SK-N-SH (cell line): Measurements from ENCODE around the gene TMEM92. TPM values are rescaled to one million over a fixed set of nuclear protein-coding genes. Genes with fewer than 3 reads are reported as not detected.

Experiments used
- CTCF ChIA-PET: fragments of 300-600, 350-600 bp; formaldehyde crosslinking; extraction: SDS; loops from one replicate; lab custom pipeline; 2021; lab: Yijun Ruan, JAX
- POLR2A ChIA-PET: fragments of 350-600 bp; sonication (Branson Sonifier 250); formaldehyde crosslinking; extraction: SDS; loops from one replicate; lab custom pipeline; 2020; ENCODE audit warnings: antibody characterized with exemption, inconsistent platforms; lab: Yijun Ruan, JAX
- DNase-seq: peaks from one replicate; pipeline ENCODE4 v3.0.0; 2012
- H2AFZ ChIP-seq: fragments of 200-600 bp; sonication (generic); 2 replicates; pipeline ENCODE4 v1.8.1; 2016; ENCODE audit warnings: antibody characterized with exemption, mild to moderate bottlenecking, low read depth
- H3F3A ChIP-seq: fragments of 200-600 bp; sonication (generic); replicated peaks from 2 replicates; pipeline ENCODE3; 2016; ENCODE audit warnings: antibody characterized with exemption, mild to moderate bottlenecking; ENCODE audit not compliant: insufficient read depth
- H3K27ac ChIP-seq, 2 experiments: fragments of 200-500 bp in 1 of 2; fragments of 200-600 bp in 1 of 2; sonication (Bioruptor generic) in 1 of 2; sonication (generic), shearing (Covaris generic) in 1 of 2; 2 replicates each; pipeline versions ENCODE4 v1.5.1 to v1.6.1; 2014 to 2016; ENCODE audit warnings: low read depth in 2 of 2, inconsistent platforms in 1 of 2, low read length in 1 of 2, mild to moderate bottlenecking in 1 of 2, mixed read lengths in 1 of 2
- H3K27me3 ChIP-seq: fragments of 200-600 bp; sonication (generic), shearing (Covaris generic); 2 replicates; pipeline ENCODE4 v1.6.1; 2016; ENCODE audit warnings: mixed run types; ENCODE audit not compliant: insufficient read depth
- H3K36me3 ChIP-seq, 2 experiments: fragments of 200-500 bp in 1 of 2; fragments of 200-600 bp in 1 of 2; sonication (Bioruptor generic) in 1 of 2; sonication (generic) in 1 of 2; replicated peaks in 1 of 2; 2 replicates each; pipeline versions ENCODE3 to v1.5.1; 2014 to 2016; ENCODE audit warnings: low read length in 1 of 2, mild to moderate bottlenecking in 1 of 2; ENCODE audit not compliant: insufficient read depth in 2 of 2, control insufficient read depth in 1 of 2
- H3K4me1 ChIP-seq, 2 experiments: fragments of 200-500 bp in 1 of 2; fragments of 200-600 bp in 1 of 2; sonication (Bioruptor generic) in 1 of 2; sonication (generic), shearing (Covaris generic) in 1 of 2; 2 replicates each; pipeline versions ENCODE4 v1.5.1 to v1.6.1; 2014 to 2016; ENCODE audit warnings: low read depth in 1 of 2, low read length in 1 of 2, mixed run types in 1 of 2; ENCODE audit not compliant: insufficient read depth in 2 of 2, control insufficient read depth in 1 of 2
- H3K4me2 ChIP-seq: fragments of 200-600 bp; sonication (generic), shearing (Covaris generic); 2 replicates; pipeline ENCODE4 v1.6.1; 2017; ENCODE audit warnings: mixed run types
- H3K4me3 ChIP-seq, 2 experiments: fragments of 200-500 bp in 1 of 2; fragments of 200-600 bp in 1 of 2; sonication (Bioruptor generic) in 1 of 2; sonication (generic), shearing (Covaris generic) in 1 of 2; 2 replicates each; pipeline versions ENCODE4 v1.5.1 to v1.8.1; 2014 to 2016; ENCODE audit warnings: low read depth in 2 of 2, inconsistent platforms in 1 of 2, low read length in 1 of 2, mild to moderate bottlenecking in 1 of 2, mixed read lengths in 1 of 2, moderate library complexity in 1 of 2
- H3K79me2 ChIP-seq: fragments of 200-600 bp; sonication (generic); 2 replicates; pipeline ENCODE4 v1.8.1; 2017; ENCODE audit warnings: mild to moderate bottlenecking; ENCODE audit not compliant: insufficient read depth
- H3K9ac ChIP-seq: fragments of 200-600 bp; sonication (generic); 2 replicates; pipeline ENCODE4 v1.6.1; 2017; ENCODE audit warnings: mixed run types
- H3K9me2 ChIP-seq: fragments of 200-600 bp; sonication (generic); 2 replicates; pipeline ENCODE4 v1.6.1; 2017; ENCODE audit warnings: mixed run types
- H3K9me3 ChIP-seq: fragments of 200-600 bp; sonication (generic); 2 replicates; pipeline ENCODE4 v1.6.1; 2017; ENCODE audit warnings: mixed run types, mild to moderate bottlenecking, moderate library complexity
- H4K20me1 ChIP-seq: fragments of 200-600 bp; sonication (generic); 2 replicates; pipeline ENCODE4 v1.6.1; 2017; ENCODE audit warnings: mild to moderate bottlenecking, mixed run types; ENCODE audit not compliant: insufficient read depth
- EZH2phosphoT487 ChIP-seq: fragments of 200-600 bp; sonication (generic); IDR thresholded peaks from 2 replicates; pipeline ENCODE4 v1.6.1; 2017; ENCODE audit warnings: low read depth, mixed run types, mild to moderate bottlenecking, antibody characterized with exemption, moderate library complexity, borderline replicate concordance
- FOXJ3 ChIP-seq: sonication (generic); formaldehyde crosslinking; IDR thresholded peaks from 2 replicates; pipeline ENCODE4 v1.5.1; 2020; ENCODE audit warnings: mild to moderate bottlenecking, missing genetic modification reagents
- FOXM1 ChIP-seq: IDR thresholded peaks from 2 replicates; pipeline ENCODE4 v1.4.0; 2012; ENCODE audit warnings: low read depth, mild to moderate bottlenecking
- GATA2 ChIP-seq: sonication (generic); formaldehyde crosslinking; IDR thresholded peaks from 2 replicates; pipeline ENCODE4 v1.5.0; 2020; ENCODE audit warnings: mild to moderate bottlenecking, missing genetic modification reagents
- MXI1 ChIP-seq: IDR thresholded peaks from 2 replicates; pipeline ENCODE4 v1.6.1; 2012; ENCODE audit warnings: mild to moderate bottlenecking, low read depth, low read length, improper control_type of control experiment
- NFIC ChIP-seq: IDR thresholded peaks from 2 replicates; pipeline ENCODE4 v1.4.0; 2012; ENCODE audit warnings: borderline replicate concordance
- NRF1 ChIP-seq: IDR thresholded peaks from 2 replicates; pipeline ENCODE4 v1.6.1; 2012; ENCODE audit warnings: low read depth, mild to moderate bottlenecking, low read length
- POLR2AphosphoS5 ChIP-seq: IDR thresholded peaks from 2 replicates; pipeline ENCODE4 v1.6.1; 2012; ENCODE audit warnings: low read depth, low read length
- RXRA ChIP-seq: IDR thresholded peaks from 2 replicates; pipeline ENCODE4 v1.4.0; 2012; ENCODE audit warnings: low read depth, mild to moderate bottlenecking, borderline replicate concordance
- SIN3A ChIP-seq: IDR thresholded peaks from 2 replicates; pipeline ENCODE4 v1.6.1; 2012; ENCODE audit warnings: low read depth, mild to moderate bottlenecking, low read length, moderate library complexity, borderline replicate concordance
- SMC3 ChIP-seq: IDR thresholded peaks from 2 replicates; pipeline ENCODE4 v1.6.1; 2012; ENCODE audit warnings: low read depth, low read length, improper control_type of control experiment
- TAF1 ChIP-seq: IDR thresholded peaks from 2 replicates; pipeline ENCODE4 v1.6.1; 2012; ENCODE audit warnings: low read depth, mild to moderate bottlenecking, low read length, moderate library complexity, borderline replicate concordance
- TCF12 ChIP-seq: IDR thresholded peaks from 2 replicates; pipeline ENCODE4 v1.4.0; 2012
- WGBS: methylation state at CpG from one replicate; pipeline ENCODE4 v1.1.6; 2017; ENCODE audit warnings: low lambda C conversion rate; 5-methylcytosine and 5-hydroxymethylcytosine counted together
- polyA plus RNA-seq, 3 experiments: library from polyadenylated mRNA; depleted of rRNA; stranded (reverse); fragments of >200 nt; gene quantifications; 2 replicates each; pipeline ENCODE4 v1.2.3, GENCODE V29; 2012
- TF ChIP-seq, protein P1 (sequence below): fragments of 150-350 bp; IDR thresholded peaks from 2 replicates; pipeline ENCODE4 v1.6.1; 2017; ENCODE audit warnings: antibody characterized with exemption, low read length, low read depth, borderline replicate concordance
- TF ChIP-seq, protein P2 (sequence below): IDR thresholded peaks from 2 replicates; pipeline ENCODE4 v1.4.0; 2012; ENCODE audit warnings: low read depth
- TF ChIP-seq, protein P3 (sequence below): IDR thresholded peaks from 2 replicates; pipeline ENCODE4 v1.4.0; 2012; ENCODE audit warnings: low read depth, borderline replicate concordance

Gene TMEM92
- polyA plus RNA-seq, 1 of the 3 experiments (the other 2 are of a cell fraction) = 0.46 TPM

DNA sequence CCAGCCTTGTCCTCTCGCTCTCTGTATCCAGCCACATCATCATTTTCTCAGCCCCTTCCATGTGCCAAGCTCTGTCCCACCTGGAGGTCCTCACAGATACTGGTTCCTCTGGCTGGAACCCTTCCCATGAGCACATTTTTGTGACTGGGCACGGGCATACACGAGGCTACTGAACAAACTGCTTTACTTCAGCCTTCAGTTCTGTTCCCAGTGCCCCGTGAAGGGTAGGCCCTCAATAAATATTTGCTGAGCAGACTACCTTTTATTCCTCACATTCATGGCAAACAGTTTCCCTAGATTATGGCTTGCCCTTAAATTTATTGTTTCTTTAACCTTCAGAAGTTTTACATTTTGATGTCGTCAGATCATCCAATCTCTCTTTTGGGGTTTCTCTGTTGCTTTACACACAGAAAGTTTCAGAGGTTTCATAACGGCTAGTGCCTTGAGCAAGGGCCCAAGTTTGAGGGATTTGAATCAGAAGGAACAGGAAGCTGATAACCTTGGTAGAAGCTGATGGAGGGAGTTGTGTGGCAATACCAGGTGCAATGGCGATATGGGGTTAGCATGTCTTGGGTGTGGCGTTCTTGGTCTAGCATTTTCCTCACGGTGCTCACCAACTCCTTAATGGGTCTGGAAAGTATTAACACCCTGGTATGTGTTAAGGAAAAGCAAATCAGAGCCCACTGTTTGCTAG lies 27.8 kb downstream of the TMEM92 start:
- no peak for DNase-seq
- Histone ChIP-seq H3K36me3 (no peaks in the 10 kb centered on the region), H4K20me1 (no peaks in the 10 kb centered on the region), H3K9ac (no peak overlapping the region), H3K27me3 (no peaks in the 10 kb centered on the region), H3K27ac (no peak overlapping the region), H2AFZ (no peak overlapping the region), H3K4me2 (no peak overlapping the region), H3K4me3 (no peak overlapping the region), H3K9me2 (no peaks in the 10 kb centered on the region), H3K4me1 (no peaks in the 10 kb centered on the region), H3F3A (no peaks in the 10 kb centered on the region), H3K79me2 (no peaks in the 10 kb centered on the region), H3K9me3 (no peaks in the 10 kb centered on the region)
- 72% methylated on average over 9 of the region's 9 CpGs for WGBS
- POLR2A ChIA-PET = no interaction called here
- CTCF ChIA-PET = interaction anchor here (1.1 to 53.3 kb wide), 4 partner anchors 27 to 208 kb away, joined by 4 to 2150 read pairs (median 196); partner anchors contain the start of genes COL1A1, SGCA and TMEM92
- TF ChIP-seq TAF1 (no peak), FOXM1 (no peak), GATA2 (CRISPR knock-in tag) (no peak), POLR2AphosphoS5 (no peak), SMC3 (no peak), FOXJ3 (no peak), MXI1 (no peak), EZH2phosphoT487 (no peak), TCF12 (no peak), NRF1 (no peak), SIN3A (no peak)
- TF ChIP-seq, protein P1, sequence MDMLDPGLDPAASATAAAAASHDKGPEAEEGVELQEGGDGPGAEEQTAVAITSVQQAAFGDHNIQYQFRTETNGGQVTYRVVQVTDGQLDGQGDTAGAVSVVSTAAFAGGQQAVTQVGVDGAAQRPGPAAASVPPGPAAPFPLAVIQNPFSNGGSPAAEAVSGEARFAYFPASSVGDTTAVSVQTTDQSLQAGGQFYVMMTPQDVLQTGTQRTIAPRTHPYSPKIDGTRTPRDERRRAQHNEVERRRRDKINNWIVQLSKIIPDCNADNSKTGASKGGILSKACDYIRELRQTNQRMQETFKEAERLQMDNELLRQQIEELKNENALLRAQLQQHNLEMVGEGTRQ = no peak

DNA sequence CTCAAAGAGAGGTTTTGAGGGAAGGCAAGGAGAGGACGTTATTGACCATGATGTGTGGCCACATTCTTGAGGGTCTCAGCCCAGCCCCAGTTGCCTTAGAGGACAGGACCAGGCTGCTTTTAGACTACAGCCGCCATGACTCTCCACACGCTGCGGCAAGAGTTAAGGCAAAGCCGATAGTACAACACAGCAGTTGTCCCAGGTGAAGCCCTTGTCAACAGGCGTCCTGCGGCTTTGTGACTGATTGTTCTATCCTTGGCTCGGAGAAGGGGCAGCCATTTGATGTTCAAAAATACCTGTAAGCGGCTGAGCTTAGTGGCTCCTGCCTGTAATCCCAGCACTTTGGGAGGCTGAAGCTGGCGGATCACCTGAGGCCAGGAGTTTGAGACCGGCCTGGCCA lies 28.8 kb downstream of the TMEM92 start:
- POLR2A ChIA-PET = no interaction called here
- Histone ChIP-seq H3K27me3 (no peaks in the 10 kb centered on the region), H2AFZ (no peak overlapping the region), H3K36me3 (no peaks in the 10 kb centered on the region), H3K4me2 (no peak overlapping the region), H3K27ac (no peak overlapping the region), H3K9ac (no peak overlapping the region)
- TF ChIP-seq, protein P1 = no peak
- TF ChIP-seq, protein P2, sequence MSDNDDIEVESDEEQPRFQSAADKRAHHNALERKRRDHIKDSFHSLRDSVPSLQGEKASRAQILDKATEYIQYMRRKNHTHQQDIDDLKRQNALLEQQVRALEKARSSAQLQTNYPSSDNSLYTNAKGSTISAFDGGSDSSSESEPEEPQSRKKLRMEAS = no peak
- TF ChIP-seq, protein P3, sequence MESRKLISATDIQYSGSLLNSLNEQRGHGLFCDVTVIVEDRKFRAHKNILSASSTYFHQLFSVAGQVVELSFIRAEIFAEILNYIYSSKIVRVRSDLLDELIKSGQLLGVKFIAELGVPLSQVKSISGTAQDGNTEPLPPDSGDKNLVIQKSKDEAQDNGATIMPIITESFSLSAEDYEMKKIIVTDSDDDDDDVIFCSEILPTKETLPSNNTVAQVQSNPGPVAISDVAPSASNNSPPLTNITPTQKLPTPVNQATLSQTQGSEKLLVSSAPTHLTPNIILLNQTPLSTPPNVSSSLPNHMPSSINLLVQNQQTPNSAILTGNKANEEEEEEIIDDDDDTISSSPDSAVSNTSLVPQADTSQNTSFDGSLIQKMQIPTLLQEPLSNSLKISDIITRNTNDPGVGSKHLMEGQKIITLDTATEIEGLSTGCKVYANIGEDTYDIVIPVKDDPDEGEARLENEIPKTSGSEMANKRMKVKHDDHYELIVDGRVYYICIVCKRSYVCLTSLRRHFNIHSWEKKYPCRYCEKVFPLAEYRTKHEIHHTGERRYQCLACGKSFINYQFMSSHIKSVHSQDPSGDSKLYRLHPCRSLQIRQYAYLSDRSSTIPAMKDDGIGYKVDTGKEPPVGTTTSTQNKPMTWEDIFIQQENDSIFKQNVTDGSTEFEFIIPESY = no peak
- TF ChIP-seq POLR2AphosphoS5 (no peak), NFIC (no peak), RXRA (no peak)
- TF ChIP-seq, all 33 proteins: peak for 0
- H3K4me3 ChIP-seq = no peak overlapping the region
- H4K20me1 ChIP-seq = no peaks in the 10 kb centered on the region
- DNase-seq = no peak
- WGBS = 86% methylated on average over 10 of the region's 11 CpGs
- H3F3A ChIP-seq = no peaks in the 10 kb centered on the region
- no peaks in the 10 kb centered on the region for H3K79me2 ChIP-seq
- H3K4me1 ChIP-seq = no peaks in the 10 kb centered on the region
- CTCF ChIA-PET = interaction anchor here (23.5 to 53.3 kb wide), 2 partner anchors 91 to 132 kb away, joined by 388 to 2150 read pairs; partner anchors contain the start of genes COL1A1 and SGCA
- H3K9me3 ChIP-seq = no peaks in the 10 kb centered on the region
- H3K9me2 ChIP-seq = no peaks in the 10 kb centered on the region
